H1 (cell line): ENCODE measurements around the gene DHX29. TPM values are rescaled to one million over a fixed set of nuclear protein-coding genes. Genes with fewer than 3 reads are reported as not detected.

Source experiments
- CTCF ChIA-PET: fragments of 300-600 bp; sonication (Branson Sonifier 250); formaldehyde crosslinking; loops from one replicate; lab custom pipeline; 2021; ENCODE audit not compliant: partially characterized antibody; lab: Charles Lee
- POLR2A ChIA-PET: fragments of 300-600 bp; sonication (Branson Sonifier 250); formaldehyde crosslinking; loops from one replicate; lab custom pipeline; 2021; ENCODE audit warnings: inconsistent platforms; ENCODE audit not compliant: partially characterized antibody; lab: Charles Lee
- DNase-seq, 2 experiments: peaks; one replicate each; pipeline versions ENCODE4 v3.0.0 to v3.0.0-alpha.2; 2010 to 2022; ENCODE audit warnings: low spot score in 2 of 2, low read depth in 1 of 2, mixed read lengths in 1 of 2
- FAIRE-seq: peaks from 2 replicates; lab custom pipeline; 2011; peaks lifted over from hg19 to GRCh38; lab: Jason Lieb, UNC
- H2AFZ ChIP-seq: 2 replicates; pipeline ENCODE4 v1.8.1; 2012; ENCODE audit warnings: low read length, inconsistent platforms
- H2AK5ac ChIP-seq: 2 replicates; pipeline ENCODE4 v1.6.1; 2013; ENCODE audit warnings: low read depth, low read length
- H2BK120ac ChIP-seq: replicated peaks from 2 replicates; pipeline ENCODE3; 2013; ENCODE audit warnings: low read depth, low read length, inconsistent platforms
- H2BK12ac ChIP-seq: 2 replicates; pipeline ENCODE4 v1.6.1; 2013; ENCODE audit warnings: low read depth, low read length
- H2BK15ac ChIP-seq: 2 replicates; pipeline ENCODE4 v1.6.1; 2013; ENCODE audit warnings: low read length
- H2BK20ac ChIP-seq: 2 replicates; pipeline ENCODE4 v1.6.1; 2013; ENCODE audit warnings: low read length
- H2BK5ac ChIP-seq: 2 replicates; pipeline ENCODE4 v1.6.1; 2013; ENCODE audit warnings: low read depth, low read length
- H3K14ac ChIP-seq: 2 replicates; pipeline ENCODE4 v1.6.1; 2013; ENCODE audit warnings: inconsistent platforms; ENCODE audit not compliant: insufficient read length
- H3K18ac ChIP-seq: 2 replicates; pipeline ENCODE4 v1.6.1; 2013; ENCODE audit warnings: low read length; ENCODE audit errors: extremely low read depth
- H3K23ac ChIP-seq: 2 replicates; pipeline ENCODE4 v1.6.1; 2013; ENCODE audit warnings: inconsistent platforms; ENCODE audit not compliant: insufficient read length
- H3K23me2 ChIP-seq: 2 replicates; pipeline ENCODE4 v1.6.1; 2013; ENCODE audit warnings: low read depth, low read length
- H3K27ac ChIP-seq: 2 replicates; pipeline ENCODE4 v1.6.1; 2011; ENCODE audit warnings: low read depth, low read length, inconsistent platforms
- H3K27me3 ChIP-seq, 4 experiments: replicated peaks in 1 of 4; 1 replicate in 1 of 4; 2 replicates in 3 of 4; pipeline versions ENCODE4 v1.6.1 to v1.8.1; 2011 to 2013; ENCODE audit warnings: low read length in 3 of 4, mild to moderate bottlenecking in 3 of 4, inconsistent platforms in 2 of 4, mixed read lengths in 2 of 4, moderate library complexity in 1 of 4; ENCODE audit not compliant: control insufficient read depth in 3 of 4, insufficient read depth in 3 of 4; ENCODE audit errors: extremely low read depth in 1 of 4
- H3K36me3 ChIP-seq, 4 experiments: 2 replicates each; pipeline versions ENCODE4 v1.6.1 to v1.8.1; 2011 to 2013; ENCODE audit warnings: mild to moderate bottlenecking in 4 of 4, low read length in 3 of 4, moderate library complexity in 2 of 4, control low read depth in 1 of 4, inconsistent platforms in 1 of 4; ENCODE audit not compliant: insufficient read depth in 4 of 4, control insufficient read depth in 2 of 4
- H3K4ac ChIP-seq: replicated peaks from 2 replicates; pipeline ENCODE3; 2013; ENCODE audit warnings: low read length, low read depth, mixed read lengths, inconsistent platforms; ENCODE audit not compliant: insufficient read length
- H3K4me1 ChIP-seq, 4 experiments: replicated peaks in 1 of 4; 1 replicate in 1 of 4; 2 replicates in 3 of 4; pipeline versions ENCODE4 v1.6.1 to v1.8.1; 2011 to 2013; ENCODE audit warnings: low read length in 3 of 4, inconsistent platforms in 2 of 4, mixed read lengths in 1 of 4; ENCODE audit not compliant: insufficient read depth in 4 of 4, control insufficient read depth in 3 of 4
- H3K4me2 ChIP-seq, 2 experiments: 2 replicates each; pipeline versions ENCODE4 v1.6.1 to v1.8.1; 2011 to 2013; ENCODE audit warnings: low read depth in 2 of 2, low read length in 2 of 2, control low read depth in 1 of 2, inconsistent platforms in 1 of 2, mild to moderate bottlenecking in 1 of 2; ENCODE audit not compliant: insufficient read depth in 1 of 2
- H3K4me3 ChIP-seq, 4 experiments: fragments of 200-600, 300-600 bp in 1 of 4; sonication (generic), shearing (Covaris generic), sonication (Bioruptor Twin) in 1 of 4; 2 replicates each; pipeline versions ENCODE4 v1.5.1 to v1.8.1; 2011 to 2016; ENCODE audit warnings: low read length in 4 of 4, low read depth in 3 of 4, control low read depth in 2 of 4, inconsistent platforms in 2 of 4, mild to moderate bottlenecking in 2 of 4, mixed read lengths in 1 of 4, moderate library complexity in 1 of 4; ENCODE audit not compliant: insufficient read depth in 2 of 4; ENCODE audit errors: extremely low read depth in 1 of 4
- H3K56ac ChIP-seq: replicated peaks from 2 replicates; pipeline ENCODE3; 2013; ENCODE audit warnings: low read depth, mild to moderate bottlenecking, mixed read lengths, low read length, inconsistent platforms; ENCODE audit not compliant: insufficient read length
- H3K79me1 ChIP-seq: 2 replicates; pipeline ENCODE4 v1.6.1; 2013; ENCODE audit warnings: low read depth, low read length, control low read depth
- H3K79me2 ChIP-seq, 2 experiments: 2 replicates each; pipeline versions ENCODE4 v1.6.1 to v1.8.1; 2012 to 2013; ENCODE audit warnings: low read length in 2 of 2, mild to moderate bottlenecking in 2 of 2, inconsistent platforms in 1 of 2; ENCODE audit not compliant: insufficient read depth in 2 of 2, control insufficient read depth in 1 of 2
- H3K9ac ChIP-seq, 4 experiments: replicated peaks in 1 of 4; 1 replicate in 1 of 4; 2 replicates in 3 of 4; pipeline versions ENCODE4 v1.6.1 to v1.8.1; 2011 to 2013; ENCODE audit warnings: low read depth in 3 of 4, low read length in 3 of 4, control low read depth in 2 of 4, mild to moderate bottlenecking in 2 of 4, moderate library complexity in 2 of 4, inconsistent platforms in 1 of 4; ENCODE audit errors: extremely low read depth in 1 of 4
- H3K9me3 ChIP-seq, 2 experiments: 2 replicates each; pipeline versions ENCODE4 v1.6.1 to v1.8.1; 2012 to 2013; ENCODE audit warnings: mild to moderate bottlenecking in 2 of 2, moderate library complexity in 2 of 2, control low read depth in 1 of 2, inconsistent platforms in 1 of 2, low read depth in 1 of 2, low read length in 1 of 2, mixed read lengths in 1 of 2; ENCODE audit not compliant: insufficient read depth in 2 of 2
- H4K20me1 ChIP-seq, 2 experiments: replicated peaks in 1 of 2; 2 replicates each; pipeline versions ENCODE3 to v1.8.1; 2011 to 2013; ENCODE audit warnings: inconsistent platforms in 2 of 2, low read length in 2 of 2, mild to moderate bottlenecking in 1 of 2; ENCODE audit not compliant: insufficient read depth in 2 of 2, control insufficient read depth in 1 of 2
- H4K5ac ChIP-seq: 2 replicates; pipeline ENCODE4 v1.6.1; 2013; ENCODE audit warnings: low read length, low read depth, mixed read lengths, inconsistent platforms; ENCODE audit not compliant: insufficient read length
- H4K8ac ChIP-seq: 2 replicates; pipeline ENCODE4 v1.8.0; 2013; ENCODE audit warnings: mild to moderate bottlenecking, moderate library complexity, low read length, inconsistent platforms; ENCODE audit not compliant: insufficient read depth; ENCODE audit errors: extremely low read depth
- H4K91ac ChIP-seq: replicated peaks from 2 replicates; pipeline ENCODE3; 2013; ENCODE audit warnings: low read length, mixed read lengths, inconsistent platforms; ENCODE audit not compliant: insufficient read length
- WGBS, 2 experiments: shearing (Covaris generic) in 1 of 2; methylation state at CpG; one replicate each; pipeline versions ENCODE4 v1.1.6 to v1.1.7; 2013 to 2015; ENCODE audit warnings: low lambda C conversion rate in 2 of 2, mixed read lengths in 2 of 2, inconsistent platforms in 1 of 2, low coverage in 1 of 2, missing lambda C conversion rate in 1 of 2; ENCODE audit not compliant: insufficient replicate concordance in 2 of 2, insufficient coverage in 1 of 2, insufficient read length in 1 of 2; ENCODE audit errors: extremely low coverage in 1 of 2, missing lambda C conversion rate in 1 of 2; 5-methylcytosine and 5-hydroxymethylcytosine counted together
- polyA plus RNA-seq, 7 experiments: library from polyadenylated mRNA; depleted of rRNA in 3 of 7; stranded (reverse) in 5 of 7; unstranded in 2 of 7; fragments of >200 nt in 5 of 7; fragments of 200-250 nt in 2 of 7; gene quantifications; 1 replicate in 5 of 7; 2 replicates in 1 of 7; 4 replicates in 1 of 7; pipeline versions ENCODE4 v1.2.1 to v1.2.3, GENCODE V29; 2011 to 2013; ENCODE audit warnings: missing spikeins in 2 of 7, mixed read lengths in 2 of 7
- total RNA-seq: library from RNA; stranded (reverse); fragmentation: NEBNext Ultra II Directional; extraction: Animal tissue kit (Norgen Biotek cat#: 25700); gene quantifications from 2 replicates; pipeline ENCODE4 v1.2.1, GENCODE V29; 2021

The DHX29 gene
- total and polyA plus RNA-seq, 2 of the 8 experiments (the other 6 are each of a cell fraction or from before 2014, with no cell fraction given), result 3.4 to 32.1 TPM

DNA sequence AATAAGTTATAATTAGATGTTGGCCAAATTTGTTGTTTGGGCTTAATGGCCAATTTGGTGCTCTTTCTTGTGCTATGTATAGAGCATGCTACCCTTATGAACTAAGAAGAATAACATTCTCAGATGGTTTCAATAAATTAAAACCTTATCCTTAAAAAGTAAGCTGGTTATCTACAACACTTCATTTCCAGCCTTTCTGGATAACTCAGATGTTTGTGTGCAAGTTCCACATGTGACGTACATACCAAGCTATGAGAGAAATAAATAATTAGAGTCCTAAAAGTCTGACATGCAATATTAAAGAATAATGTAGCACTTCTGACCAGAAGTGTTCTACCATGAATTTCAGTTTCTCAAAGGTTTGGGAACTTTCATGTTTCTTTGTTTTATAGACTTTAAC lies 12.0 kb upstream of the DHX29 start:
- Histone ChIP-seq H3K9ac (no peak overlapping the region), H3K4me1 (peaks cover 0 to 3% (median 0%) of the 10 kb centered on the region in 4 experiments; a peak in 1 of 7 replicates), H3K23ac (no peak overlapping the region), H3K4me3 (no peak overlapping the region), H3K79me2 (peaks cover 4 to 83% of the 10 kb centered on the region in 2 experiments; a peak in 3 of 4 replicates), H2BK120ac (no peak overlapping the region), H2BK20ac (no peak overlapping the region), H4K91ac (no peak overlapping the region), H2AK5ac (no peak overlapping the region), H3K4me2 (no peak overlapping the region), H2AFZ (no peak overlapping the region), H2BK12ac (no peak overlapping the region), H3K79me1 (peaks cover 2% of the 10 kb centered on the region; the same call in 1 of the 2 replicates), H3K56ac (no peak overlapping the region), H4K5ac (no peak overlapping the region), H2BK15ac (no peak overlapping the region), H3K36me3 (peaks cover 0 to 6% (median 0%) of the 10 kb centered on the region in 4 experiments; a peak in 3 of 8 replicates), H4K20me1 (peaks cover 2 to 4% of the 10 kb centered on the region in 2 experiments), H2BK5ac (no peak overlapping the region), H3K18ac (no peak overlapping the region), H3K23me2 (no peaks in the 10 kb centered on the region), H3K4ac (no peak overlapping the region), H3K27ac (no peak overlapping the region), H4K8ac (no peak overlapping the region), H3K14ac (no peak overlapping the region), H3K27me3 (no peaks in the 10 kb centered on the region), H3K9me3 (no peaks in the 10 kb centered on the region)
- WGBS, 2 experiments, result 88% methylated on average over 1 of the region's 1 CpG; no CpG with 5 or more reads in 1 of the 2 experiments
- DNase-seq (no peak), FAIRE-seq (no peak)
- CTCF ChIA-PET, result no interaction called here
- POLR2A ChIA-PET, result no interaction called here
